HepG2 (cell line): ENCODE data around the gene SLIT1. TPM values are rescaled to one million over a fixed set of nuclear protein-coding genes. Genes with fewer than 3 reads are reported as not detected.

ENCODE experiments used
- ATAC-seq: fragments of 200-7000 bp; cut with Tn5 transposase; 3 replicates; pipeline ENCODE4 v1.9.1; 2020; ENCODE audit warnings: mild to moderate bottlenecking, moderate library complexity
- BruUV-seq: library from RNA; stranded (reverse); fragments of 400-500 nt; replicated peaks from 2 replicates; lab custom pipeline; 2021; lab: Mats Ljungman, UMichigan
- CTCF ChIA-PET: fragments of 300-600 bp; formaldehyde crosslinking; extraction: SDS; loops from one replicate; lab custom pipeline; 2021; ENCODE audit warnings: low total read pairs, inconsistent platforms, low intra/inter-chr PET ratio; lab: Yijun Ruan, JAX
- POLR2A ChIA-PET: fragments of 350-600 bp; sonication (Branson Sonifier 250); formaldehyde crosslinking; loops from one replicate; lab custom pipeline; 2020; ENCODE audit warnings: antibody characterized with exemption, inconsistent platforms; lab: Yijun Ruan, JAX
- DNase-seq: peaks from one replicate; pipeline ENCODE4 v3.0.0-alpha.2; 2015; ENCODE audit warnings: low spot score
- FAIRE-seq: peaks from 3 replicates; lab custom pipeline; 2011; peaks lifted over from hg19 to GRCh38; lab: Jason Lieb, UNC
- H2AFZ ChIP-seq: one replicate; pipeline ENCODE4 v1.6.1; 2011; ENCODE audit warnings: low read length, inconsistent platforms
- H3K27ac ChIP-seq: fragments of 300-600 bp; 3 replicates; pipeline ENCODE4 v1.8.0; 2011; ENCODE audit warnings: mixed run types, mild to moderate bottlenecking, mixed read lengths, low read length, inconsistent platforms; ENCODE audit not compliant: insufficient read depth; ENCODE audit errors: extremely low read length
- H3K27me3 ChIP-seq, 2 experiments: fragments of 200-600 bp in 1 of 2; 2 replicates in 1 of 2; 3 replicates in 1 of 2; pipeline versions ENCODE4 v1.6.0 to v1.8.0; 2011; ENCODE audit warnings: low read length in 2 of 2, mild to moderate bottlenecking in 2 of 2, moderate library complexity in 2 of 2, inconsistent platforms in 1 of 2; ENCODE audit not compliant: insufficient read depth in 2 of 2, control insufficient read depth in 1 of 2
- H3K36me3 ChIP-seq, 2 experiments: fragments of 200-600 bp in 1 of 2; replicated peaks in 1 of 2; 2 replicates in 1 of 2; 3 replicates in 1 of 2; pipeline versions ENCODE4 v1.5.1 to v1.8.0; 2011; ENCODE audit warnings: low read length in 2 of 2, inconsistent platforms in 1 of 2; ENCODE audit not compliant: insufficient read depth in 2 of 2, control insufficient read depth in 1 of 2
- H3K4me1 ChIP-seq: 2 replicates; pipeline ENCODE4 v1.5.1; 2012; ENCODE audit warnings: low read length, inconsistent platforms; ENCODE audit not compliant: insufficient read depth
- H3K4me2 ChIP-seq: 2 replicates; pipeline ENCODE4 v1.6.0; 2011; ENCODE audit warnings: low read depth, low read length, inconsistent platforms
- H3K4me3 ChIP-seq, 3 experiments: fragments of 200-600 bp in 1 of 3; sonication (generic), shearing (Covaris generic) in 1 of 3; replicated peaks in 1 of 3; 2 replicates each; pipeline ENCODE4 v1.5.1; 2011 to 2016; ENCODE audit warnings: low read length in 3 of 3, inconsistent platforms in 2 of 3, low read depth in 2 of 3, mild to moderate bottlenecking in 2 of 3, control low read depth in 1 of 3, mixed read lengths in 1 of 3; ENCODE audit not compliant: insufficient read depth in 1 of 3
- H3K79me2 ChIP-seq: one replicate; pipeline ENCODE4 v1.6.1; 2011; ENCODE audit warnings: low read length, inconsistent platforms; ENCODE audit not compliant: insufficient read depth
- H3K9ac ChIP-seq: 2 replicates; pipeline ENCODE4 v1.6.0; 2011; ENCODE audit warnings: mild to moderate bottlenecking, low read depth, low read length, inconsistent platforms; ENCODE audit not compliant: insufficient read depth
- H3K9me3 ChIP-seq: 2 replicates; pipeline ENCODE4 v1.5.1; 2012; ENCODE audit warnings: mild to moderate bottlenecking, low read length
- H4K20me1 ChIP-seq: 2 replicates; pipeline ENCODE4 v1.6.0; 2011; ENCODE audit warnings: inconsistent platforms, mild to moderate bottlenecking, low read length, moderate library complexity; ENCODE audit not compliant: insufficient read depth
- KAT7 ChIP-seq: IDR thresholded peaks from 2 replicates; pipeline ENCODE4 v1.6.1; 2018; ENCODE audit warnings: borderline replicate concordance, missing compliant biosample characterization
- SOX13 ChIP-seq, 3 experiments: fragments of 450-650 bp in 1 of 3; sonication (generic) in 1 of 3; formaldehyde crosslinking in 1 of 3; IDR thresholded peaks in 2 of 3; conservative IDR thresholded peaks in 1 of 3; 2 replicates each; pipeline versions ENCODE4 v1.5.0 to v1.6.1; 2016 to 2020; ENCODE audit warnings: antibody characterized with exemption in 1 of 3, mild to moderate bottlenecking in 1 of 3, missing compliant biosample characterization in 1 of 3, missing genetic modification reagents in 1 of 3, moderate library complexity in 1 of 3
- WGBS: methylation state at CpG from one replicate; pipeline ENCODE4 v1.1.6; 2017; ENCODE audit warnings: low lambda C conversion rate; 5-methylcytosine and 5-hydroxymethylcytosine counted together
- in situ Hi-C: cut with HindIII; loops from 2 replicates; pipeline ENCODE4 v1.10.0; 2017; ENCODE audit warnings: low pct_unique_long_range_greater_than_20kb; ENCODE audit not compliant: extremely low pct_ligation_motif_present
- intact Hi-C: fragments of 100-400 bp; cut with micrococcal nuclease; formaldehyde crosslinking; loops from one replicate; pipeline ENCODE4 v1.10.0; 2022; ENCODE audit not compliant: unreplicated experiment
- polyA plus RNA-seq, 8 experiments: library from polyadenylated mRNA; depleted of rRNA in 3 of 8; stranded (reverse) in 7 of 8; unstranded in 1 of 8; fragments of >200 nt; fragmentation: Illumina TruSeq in 4 of 8; extraction: Trizol in 4 of 8; gene quantifications; 2 replicates each; pipeline versions ENCODE4 v1.2.1 to v1.2.3, GENCODE V29; 2011 to 2016; ENCODE audit warnings: low read depth in 4 of 8, missing spikeins in 1 of 8, mixed read lengths in 1 of 8; ENCODE audit not compliant: insufficient read depth in 1 of 8
- total RNA-seq, 5 experiments: library from RNA; depleted of rRNA; stranded (reverse); fragments of >200 nt; fragmentation: Illumina TruSeq; extraction: Trizol; gene quantifications; 2 replicates each; pipeline ENCODE4 v1.2.3, GENCODE V29; 2016; ENCODE audit warnings: low read depth in 1 of 5
- TF ChIP-seq, protein P1 (sequence below): sonication (generic); formaldehyde crosslinking; IDR thresholded peaks from 2 replicates; pipeline ENCODE4 v1.5.1; 2020; ENCODE audit warnings: missing genetic modification reagents, mild to moderate bottlenecking, borderline replicate concordance
- TF ChIP-seq, protein P2 (sequence below), 2 experiments: fragments of 450-650 bp in 1 of 2; sonication (generic) in 1 of 2; formaldehyde crosslinking in 1 of 2; IDR thresholded peaks; 2 replicates each; pipeline versions ENCODE4 v1.6.1 to v1.8.0; 2016 to 2022; ENCODE audit warnings: antibody characterized with exemption in 1 of 2, mild to moderate bottlenecking in 1 of 2, missing genetic modification reagents in 1 of 2
- TF ChIP-seq, protein P3 (sequence below): sonication (generic); formaldehyde crosslinking; IDR thresholded peaks from 2 replicates; pipeline ENCODE4 v1.5.1; 2020; ENCODE audit warnings: mild to moderate bottlenecking, missing genetic modification reagents, borderline replicate concordance

Gene SLIT1
- total and polyA plus RNA-seq, 2 of the 13 experiments (the other 11 are each of a cell fraction or from before 2014, with no cell fraction given): 0.09 to 0.33 TPM

DNA sequence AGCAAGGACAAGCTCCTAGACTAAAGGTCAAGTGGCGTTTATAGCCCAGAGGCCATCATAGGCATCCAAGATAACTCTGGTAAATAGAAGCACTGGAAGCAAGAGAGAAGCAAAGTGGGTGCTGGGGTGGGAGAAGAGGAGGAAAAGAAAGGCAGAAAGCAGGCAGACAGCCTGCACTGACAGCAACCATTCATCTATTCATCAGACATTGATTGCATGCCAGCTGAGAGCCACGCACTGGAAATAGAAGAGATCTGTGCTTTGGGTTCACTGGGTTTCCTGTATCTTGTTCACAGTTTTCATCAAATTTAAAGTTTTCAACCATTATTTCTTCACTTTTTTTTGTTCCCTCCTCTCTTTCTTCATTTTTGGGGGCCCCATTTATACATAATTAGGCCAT, 4.7 kb upstream of the SLIT1 start:
- in situ Hi-C loops (no loop called here), intact Hi-C loops (no loop called here)
- Histone ChIP-seq H3K79me2 (no peaks in the 10 kb centered on the region), H4K20me1 (no peaks in the 10 kb centered on the region), H3K9ac (no peak overlapping the region), H3K4me1 (peaks cover 12% of the 10 kb centered on the region), H2AFZ (no peak overlapping the region), H3K36me3 (no peaks in the 10 kb centered on the region), H3K4me3 (no peak overlapping the region), H3K27me3 (peaks cover 8 to 65% of the 10 kb centered on the region in 2 experiments), H3K9me3 (no peaks in the 10 kb centered on the region), H3K27ac (no peak overlapping the region), H3K4me2 (peak overlapping the region; percentile 15; the same call in 1 of the 2 replicates)
- no TSS peak for BruUV-seq
- POLR2A ChIA-PET: interaction anchor here (1.3 kb wide), 1 partner anchor 50 kb away, joined by 3 read pairs; no protein-coding TSS in a partner anchor
- DNase-seq (no peak), ATAC-seq (no peak), FAIRE-seq (no peak)
- CTCF ChIA-PET: no interaction called here
- 36% methylated on average over 2 of the region's 2 CpGs for WGBS
- TF ChIP-seq KAT7 (no peak), SOX13 (IDR thresholded peaks at IDR 0.05) (no peak), SOX13 (CRISPR knock-in tag; conservative IDR thresholded peaks at IDR 0.05 in 1 of 2, IDR thresholded peaks at IDR 0.05 in 1 of 2) (no peak)
- TF ChIP-seq, protein P1, sequence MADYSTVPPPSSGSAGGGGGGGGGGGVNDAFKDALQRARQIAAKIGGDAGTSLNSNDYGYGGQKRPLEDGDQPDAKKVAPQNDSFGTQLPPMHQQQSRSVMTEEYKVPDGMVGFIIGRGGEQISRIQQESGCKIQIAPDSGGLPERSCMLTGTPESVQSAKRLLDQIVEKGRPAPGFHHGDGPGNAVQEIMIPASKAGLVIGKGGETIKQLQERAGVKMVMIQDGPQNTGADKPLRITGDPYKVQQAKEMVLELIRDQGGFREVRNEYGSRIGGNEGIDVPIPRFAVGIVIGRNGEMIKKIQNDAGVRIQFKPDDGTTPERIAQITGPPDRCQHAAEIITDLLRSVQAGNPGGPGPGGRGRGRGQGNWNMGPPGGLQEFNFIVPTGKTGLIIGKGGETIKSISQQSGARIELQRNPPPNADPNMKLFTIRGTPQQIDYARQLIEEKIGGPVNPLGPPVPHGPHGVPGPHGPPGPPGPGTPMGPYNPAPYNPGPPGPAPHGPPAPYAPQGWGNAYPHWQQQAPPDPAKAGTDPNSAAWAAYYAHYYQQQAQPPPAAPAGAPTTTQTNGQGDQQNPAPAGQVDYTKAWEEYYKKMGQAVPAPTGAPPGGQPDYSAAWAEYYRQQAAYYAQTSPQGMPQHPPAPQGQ (CRISPR knock-in tag): no peak
- TF ChIP-seq, protein P2, sequence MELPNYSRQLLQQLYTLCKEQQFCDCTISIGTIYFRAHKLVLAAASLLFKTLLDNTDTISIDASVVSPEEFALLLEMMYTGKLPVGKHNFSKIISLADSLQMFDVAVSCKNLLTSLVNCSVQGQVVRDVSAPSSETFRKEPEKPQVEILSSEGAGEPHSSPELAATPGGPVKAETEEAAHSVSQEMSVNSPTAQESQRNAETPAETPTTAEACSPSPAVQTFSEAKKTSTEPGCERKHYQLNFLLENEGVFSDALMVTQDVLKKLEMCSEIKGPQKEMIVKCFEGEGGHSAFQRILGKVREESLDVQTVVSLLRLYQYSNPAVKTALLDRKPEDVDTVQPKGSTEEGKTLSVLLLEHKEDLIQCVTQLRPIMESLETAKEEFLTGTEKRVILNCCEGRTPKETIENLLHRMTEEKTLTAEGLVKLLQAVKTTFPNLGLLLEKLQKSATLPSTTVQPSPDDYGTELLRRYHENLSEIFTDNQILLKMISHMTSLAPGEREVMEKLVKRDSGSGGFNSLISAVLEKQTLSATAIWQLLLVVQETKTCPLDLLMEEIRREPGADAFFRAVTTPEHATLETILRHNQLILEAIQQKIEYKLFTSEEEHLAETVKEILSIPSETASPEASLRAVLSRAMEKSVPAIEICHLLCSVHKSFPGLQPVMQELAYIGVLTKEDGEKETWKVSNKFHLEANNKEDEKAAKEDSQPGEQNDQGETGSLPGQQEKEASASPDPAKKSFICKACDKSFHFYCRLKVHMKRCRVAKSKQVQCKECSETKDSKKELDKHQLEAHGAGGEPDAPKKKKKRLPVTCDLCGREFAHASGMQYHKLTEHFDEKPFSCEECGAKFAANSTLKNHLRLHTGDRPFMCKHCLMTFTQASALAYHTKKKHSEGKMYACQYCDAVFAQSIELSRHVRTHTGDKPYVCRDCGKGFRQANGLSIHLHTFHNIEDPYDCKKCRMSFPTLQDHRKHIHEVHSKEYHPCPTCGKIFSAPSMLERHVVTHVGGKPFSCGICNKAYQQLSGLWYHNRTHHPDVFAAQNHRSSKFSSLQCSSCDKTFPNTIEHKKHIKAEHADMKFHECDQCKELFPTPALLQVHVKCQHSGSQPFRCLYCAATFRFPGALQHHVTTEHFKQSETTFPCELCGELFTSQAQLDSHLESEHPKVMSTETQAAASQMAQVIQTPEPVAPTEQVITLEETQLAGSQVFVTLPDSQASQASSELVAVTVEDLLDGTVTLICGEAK (IDR thresholded peaks at IDR 0.05): no peak
- TF ChIP-seq, protein P2 (CRISPR knock-in tag; IDR thresholded peaks at IDR 0.05): no peak
- TF ChIP-seq, protein P3, sequence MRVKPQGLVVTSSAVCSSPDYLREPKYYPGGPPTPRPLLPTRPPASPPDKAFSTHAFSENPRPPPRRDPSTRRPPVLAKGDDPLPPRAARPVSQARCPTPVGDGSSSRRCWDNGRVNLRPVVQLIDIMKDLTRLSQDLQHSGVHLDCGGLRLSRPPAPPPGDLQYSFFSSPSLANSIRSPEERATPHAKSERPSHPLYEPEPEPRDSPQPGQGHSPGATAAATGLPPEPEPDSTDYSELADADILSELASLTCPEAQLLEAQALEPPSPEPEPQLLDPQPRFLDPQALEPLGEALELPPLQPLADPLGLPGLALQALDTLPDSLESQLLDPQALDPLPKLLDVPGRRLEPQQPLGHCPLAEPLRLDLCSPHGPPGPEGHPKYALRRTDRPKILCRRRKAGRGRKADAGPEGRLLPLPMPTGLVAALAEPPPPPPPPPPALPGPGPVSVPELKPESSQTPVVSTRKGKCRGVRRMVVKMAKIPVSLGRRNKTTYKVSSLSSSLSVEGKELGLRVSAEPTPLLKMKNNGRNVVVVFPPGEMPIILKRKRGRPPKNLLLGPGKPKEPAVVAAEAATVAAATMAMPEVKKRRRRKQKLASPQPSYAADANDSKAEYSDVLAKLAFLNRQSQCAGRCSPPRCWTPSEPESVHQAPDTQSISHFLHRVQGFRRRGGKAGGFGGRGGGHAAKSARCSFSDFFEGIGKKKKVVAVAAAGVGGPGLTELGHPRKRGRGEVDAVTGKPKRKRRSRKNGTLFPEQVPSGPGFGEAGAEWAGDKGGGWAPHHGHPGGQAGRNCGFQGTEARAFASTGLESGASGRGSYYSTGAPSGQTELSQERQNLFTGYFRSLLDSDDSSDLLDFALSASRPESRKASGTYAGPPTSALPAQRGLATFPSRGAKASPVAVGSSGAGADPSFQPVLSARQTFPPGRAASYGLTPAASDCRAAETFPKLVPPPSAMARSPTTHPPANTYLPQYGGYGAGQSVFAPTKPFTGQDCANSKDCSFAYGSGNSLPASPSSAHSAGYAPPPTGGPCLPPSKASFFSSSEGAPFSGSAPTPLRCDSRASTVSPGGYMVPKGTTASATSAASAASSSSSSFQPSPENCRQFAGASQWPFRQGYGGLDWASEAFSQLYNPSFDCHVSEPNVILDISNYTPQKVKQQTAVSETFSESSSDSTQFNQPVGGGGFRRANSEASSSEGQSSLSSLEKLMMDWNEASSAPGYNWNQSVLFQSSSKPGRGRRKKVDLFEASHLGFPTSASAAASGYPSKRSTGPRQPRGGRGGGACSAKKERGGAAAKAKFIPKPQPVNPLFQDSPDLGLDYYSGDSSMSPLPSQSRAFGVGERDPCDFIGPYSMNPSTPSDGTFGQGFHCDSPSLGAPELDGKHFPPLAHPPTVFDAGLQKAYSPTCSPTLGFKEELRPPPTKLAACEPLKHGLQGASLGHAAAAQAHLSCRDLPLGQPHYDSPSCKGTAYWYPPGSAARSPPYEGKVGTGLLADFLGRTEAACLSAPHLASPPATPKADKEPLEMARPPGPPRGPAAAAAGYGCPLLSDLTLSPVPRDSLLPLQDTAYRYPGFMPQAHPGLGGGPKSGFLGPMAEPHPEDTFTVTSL (CRISPR knock-in tag): no peak
